OCI-LY3 (cell line): ENCODE results near the gene SLX9.

ENCODE experiments used
- CTCF ChIP-seq: fragments of 200-600, 300-600 bp; sonication (generic); IDR thresholded peaks from 2 replicates; pipeline ENCODE4 v1.5.1; 2014; ENCODE audit warnings: antibody characterized with exemption, low read length, low read depth
- EZH2phosphoT487 ChIP-seq: fragments of 200-600 bp; shearing (Covaris generic); IDR thresholded peaks from 2 replicates; pipeline ENCODE4 v1.6.1; 2018; ENCODE audit warnings: antibody characterized with exemption, mixed run types, low read depth

GRCh38 chr21:44916965-44917364 is 22.9 kb upstream of the SLX9 start:
- TF ChIP-seq CTCF = no peak
- no peak for TF ChIP-seq EZH2phosphoT487
